Germinal center (tissue), 1 donor: Measurements from ENCODE around the gene RBPMS2.
"Not testable (repeated sequence)": the region's sequence is repeated elsewhere in the genome, so short reads cannot be mapped to it uniquely, and the experiment has no call there.

Experiments used
- DNase-seq: peaks from one replicate; pipeline ENCODE4 v3.0.0; 2012; ENCODE audit warnings: mixed read lengths, low spot score

Gene RBPMS2

GRCh38 chr15:64753480-64754185 is 21.8 kb downstream of the RBPMS2 start:
- DNase-seq, result peak; percentile 62

- DNase-seq, result no peak
These were observed 23.9 kb downstream of the RBPMS2 start for GRCh38 chr15:64751464-64751863.

GRCh38 chr15:64749999-64750657 is 25.3 kb downstream of the RBPMS2 start:
- DNase-seq, result no peak

- DNase-seq, result no peak
These were observed 26.2 kb downstream of the RBPMS2 start for GRCh38 chr15:64749167-64749566.

- DNase-seq, result no peak
These were observed 27.1 kb downstream of the RBPMS2 start for GRCh38 chr15:64748251-64748650.

- DNase-seq, result no peak
These were observed 27.8 kb downstream of the RBPMS2 start for GRCh38 chr15:64747578-64747977.

GRCh38 chr15:64746921-64747320 is 28.5 kb downstream of the RBPMS2 start:
- DNase-seq, result no peak

GRCh38 chr15:64746356-64746755 is 29.0 kb downstream of the RBPMS2 start:
- DNase-seq, result no peak

- no peak for DNase-seq
These were observed 31.7 kb downstream of the RBPMS2 start for GRCh38 chr15:64743691-64744090.

- no peak for DNase-seq
These were observed 32.5 kb downstream of the RBPMS2 start for GRCh38 chr15:64742921-64743320.

- no peak for DNase-seq
These were observed 33.0 kb downstream of the RBPMS2 start for GRCh38 chr15:64742385-64742784.

- DNase-seq, result not testable (repeated sequence)
These were observed 33.7 kb downstream of the RBPMS2 start for GRCh38 chr15:64741708-64742107.

- no peak for DNase-seq
These were observed 34.8 kb downstream of the RBPMS2 start for GRCh38 chr15:64740311-64741170.

GRCh38 chr15:64739577-64740143 is 35.7 kb downstream of the RBPMS2 start:
- no peak for DNase-seq

- no peak for DNase-seq
These were observed 36.2 kb downstream of the RBPMS2 start for GRCh38 chr15:64739156-64739555.

GRCh38 chr15:64738226-64739095 is 36.9 kb downstream of the RBPMS2 start:
- no peak for DNase-seq

- DNase-seq, result no peak
These were observed 43.1 kb downstream of the RBPMS2 start for GRCh38 chr15:64732156-64732860.

GRCh38 chr15:64731805-64732151 is 43.6 kb downstream of the RBPMS2 start:
- DNase-seq, result no peak

GRCh38 chr15:64731012-64731804 is 44.2 kb downstream of the RBPMS2 start:
- peak; percentile 69 for DNase-seq

- no peak for DNase-seq
These were observed 45.2 kb downstream of the RBPMS2 start for GRCh38 chr15:64730151-64730550.
